ENCODE results near the gene ANKMY1. TPM values are rescaled to one million over a fixed set of nuclear protein-coding genes. Genes with fewer than 3 reads are reported as not detected.

The ANKMY1 gene
- total RNA-seq, 1 experiment from 2014 or later, result 19.5 TPM

GRCh38 chr2:240555541-240556250 lies 2.1 kb downstream of the ANKMY1 start:
- no peaks in the 10 kb centered on the region for H3K27me3 ChIP-seq (ENCODE audit: low read length)
- no peak overlapping the region for H2AFZ ChIP-seq (ENCODE audit: low read length)
- H3K9me3 ChIP-seq (ENCODE audit: low read length), result no peaks in the 10 kb centered on the region
- H3F3A ChIP-seq (ENCODE audit: low read length, unreplicated experiment), result no peaks in the 10 kb centered on the region
- H4K20me1 ChIP-seq (ENCODE audit: low read length), result no peaks in the 10 kb centered on the region; the same call in 1 of the 2 replicates
- intact Hi-C loops (cut with micrococcal nuclease), result no loop called here
- DNase-seq (no peak), ATAC-seq (no peak)
- TF ChIP-seq CTCF (conservative IDR thresholded peaks at IDR 0.05; ENCODE audit: low read depth, low read length) (no peak), EZH2phosphoT487 (IDR thresholded peaks at IDR 0.05; ENCODE audit: borderline replicate concordance, low read length) (no peak), EZH2 (IDR thresholded peaks at IDR 0.05; ENCODE audit: low read length, unreplicated experiment) (no peak)
- no peak overlapping the region for H3K4me2 ChIP-seq (ENCODE audit: low read length)
- ChIA-PET POLR2A (ENCODE audit: unreplicated experiment) (no interaction called here), CTCF (no interaction called here)
- H3K27ac ChIP-seq (ENCODE audit: low read length), result no peak overlapping the region
- peaks cover 42% of the 10 kb centered on the region for H3K79me2 ChIP-seq (ENCODE audit: low read length)
- no TSS peak for BruUV-seq (replicated peaks)
- H3K36me3 ChIP-seq (ENCODE audit: low read depth, low read length), result 0 out of 2 replicates have a peak, but pooled peaks cover 1% of the 10 kb centered on the region
- no peaks in the 10 kb centered on the region for H3K9me2 ChIP-seq (replicated peaks; ENCODE audit: low read length)
- H3K4me1 ChIP-seq (ENCODE audit: insufficient read depth, low read length), result peaks cover 13% of the 10 kb centered on the region
- no peak overlapping the region for H3K4me3 ChIP-seq (ENCODE audit: low read length)
- H3K9ac ChIP-seq (ENCODE audit: low read length), result no peak overlapping the region

DNA sequence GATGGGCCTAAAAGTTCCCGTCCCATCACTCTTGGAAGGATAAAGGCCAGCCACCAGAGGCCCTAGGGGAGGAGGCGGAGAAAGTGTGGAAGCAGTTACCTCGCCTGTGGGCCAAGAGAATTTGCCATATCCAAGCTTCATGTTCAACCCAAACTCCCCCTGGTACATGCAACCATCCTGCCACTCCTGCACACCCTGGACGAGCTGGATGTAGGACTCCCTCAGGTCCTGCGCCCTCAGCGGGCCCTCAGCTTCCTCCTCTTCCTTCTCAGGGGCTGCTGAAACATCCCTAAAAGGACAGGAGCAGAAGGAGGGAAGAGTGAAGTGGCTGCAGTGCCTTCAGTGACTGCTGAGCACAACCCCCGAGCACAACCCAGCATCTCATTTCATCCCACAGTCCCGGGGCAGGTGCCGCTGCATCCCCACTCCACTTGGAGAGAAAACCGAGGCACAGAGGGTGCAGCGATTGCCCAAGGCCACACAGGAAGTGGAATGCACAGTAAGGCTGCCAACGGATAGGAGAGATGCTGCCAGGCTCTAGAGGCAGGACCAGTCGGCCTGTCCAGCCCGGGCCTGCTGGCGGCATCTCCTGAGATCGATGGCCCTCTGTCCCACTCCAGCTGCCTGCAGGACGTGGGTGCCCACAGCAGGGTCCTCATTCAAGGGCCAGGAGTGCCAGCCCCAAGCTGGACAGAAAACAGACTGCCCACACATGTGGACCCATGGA lies 2.9 kb downstream of the ANKMY1 start:
- Histone ChIP-seq H4K20me1 (ENCODE audit: low read length) (no peaks in the 10 kb centered on the region; the same call in 1 of the 2 replicates), H3K36me3 (ENCODE audit: low read depth, low read length) (0 out of 2 replicates have a peak, but pooled peaks cover 4% of the 10 kb centered on the region), H2AFZ (ENCODE audit: low read length) (no peak overlapping the region), H3K9ac (ENCODE audit: low read length) (no peak overlapping the region), H3K9me3 (ENCODE audit: low read length) (no peaks in the 10 kb centered on the region), H3K27me3 (ENCODE audit: low read length) (no peaks in the 10 kb centered on the region), H3K9me2 (replicated peaks; ENCODE audit: low read length) (no peaks in the 10 kb centered on the region), H3K4me3 (ENCODE audit: low read length) (no peak overlapping the region), H3K79me2 (ENCODE audit: low read length) (peaks cover 40% of the 10 kb centered on the region), H3K4me2 (ENCODE audit: low read length) (no peak overlapping the region), H3F3A (ENCODE audit: low read length, unreplicated experiment) (no peaks in the 10 kb centered on the region), H3K27ac (ENCODE audit: low read length) (no peak overlapping the region), H3K4me1 (ENCODE audit: insufficient read depth, low read length) (peaks cover 12% of the 10 kb centered on the region)
- no peak for ATAC-seq
- TF ChIP-seq EZH2phosphoT487 (IDR thresholded peaks at IDR 0.05; ENCODE audit: borderline replicate concordance, low read length) (no peak), CTCF (conservative IDR thresholded peaks at IDR 0.05; ENCODE audit: low read depth, low read length) (no peak), EZH2 (IDR thresholded peaks at IDR 0.05; ENCODE audit: low read length, unreplicated experiment) (no peak)
- no peak for DNase-seq
- intact Hi-C loops (cut with micrococcal nuclease), result no loop called here
- CTCF ChIA-PET, result no interaction called here
- POLR2A ChIA-PET (ENCODE audit: unreplicated experiment), result interaction anchor here (0.7 kb wide), 1 partner anchor 32 kb away, joined by 4 read pairs; the partner anchor contains the start of gene CAPN10
- no TSS peak for BruUV-seq (replicated peaks)

Data from PC-3 (cell line).